ENCODE measurements around the gene ACSF3. TPM values are rescaled to one million over a fixed set of nuclear protein-coding genes. Genes with fewer than 3 reads are reported as not detected.
A peak's percentile ranks its signal among the peaks of the same experiment; 100 is the strongest.

Gene ACSF3
- total RNA-seq, 6 donors from 2014 or later: 30.2 to 97.4 (median 35.3) TPM

- H3K4me3 ChIP-seq: no peak overlapping the region
- peak in 1 of 2 donors; percentile 63 for DNase-seq
- H3K27me3 ChIP-seq: no peaks in the 10 kb centered on the region
- H3K27ac ChIP-seq: no peak overlapping the region
- H3K36me3 ChIP-seq: peaks cover 6 to 64% (median 56%) of the 10 kb centered on the region in 4 donors
- H3K4me1 ChIP-seq: no peaks in the 10 kb centered on the region
- ATAC-seq (ENCODE audit: low FRiP score in 2 of 2): no peak
- WGBS, 2 donors: 95 to 97% methylated on average over 19 to 20 of the region's 21 CpGs
- no peak for TF ChIP-seq POLR2A (IDR thresholded peaks at IDR 0.05)
- TF ChIP-seq EP300 (IDR thresholded peaks at IDR 0.05): no peak
- TF ChIP-seq CTCF (IDR thresholded peaks at IDR 0.05): no peak
- no peak for TF ChIP-seq POLR2AphosphoS5 (IDR thresholded peaks at IDR 0.05)
- no peaks in the 10 kb centered on the region for H3K9me3 ChIP-seq
Observed at GRCh38 chr16:89146211-89147005, 52.8 kb downstream of the ACSF3 start.

DNA sequence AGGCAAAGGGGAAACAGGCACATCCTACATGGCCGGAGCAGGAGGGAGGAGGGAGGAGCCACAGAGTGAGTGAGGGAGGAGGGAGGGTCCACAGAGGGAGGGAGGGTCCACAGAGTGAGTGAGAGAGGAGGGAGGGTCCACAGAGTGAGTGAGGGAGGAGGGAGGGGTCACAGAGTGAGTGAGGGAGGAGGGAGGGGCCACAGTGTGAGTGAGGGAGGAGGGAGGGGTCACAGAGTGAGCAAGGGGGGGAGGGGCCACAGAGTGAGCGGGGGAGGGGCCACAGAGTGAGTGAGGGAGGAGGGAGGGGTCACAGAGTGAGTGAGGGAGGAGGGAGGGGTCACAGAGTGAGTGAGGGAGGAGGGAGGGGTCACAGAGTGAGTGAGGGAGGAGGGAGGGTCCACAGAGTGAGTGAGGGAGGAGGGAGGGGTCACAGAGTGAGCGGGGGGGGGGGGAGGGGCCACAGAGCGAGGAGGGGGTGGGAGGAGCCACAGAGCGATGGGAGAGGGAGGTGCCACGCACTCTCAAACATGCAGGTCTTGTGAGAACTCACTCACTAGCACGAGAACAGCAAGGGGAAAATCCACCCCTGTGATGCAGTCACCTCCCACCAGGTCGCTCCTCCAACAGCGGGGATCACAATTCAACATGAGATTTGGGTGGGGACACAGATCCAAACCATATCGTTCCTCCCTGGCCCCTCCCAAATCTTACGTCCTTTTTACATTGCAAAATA lies 53.6 kb downstream of the ACSF3 start:
- no peak for DNase-seq
- TF ChIP-seq POLR2AphosphoS5 (IDR thresholded peaks at IDR 0.05): no peak
- Histone ChIP-seq H3K36me3 (peaks cover 6 to 58% (median 50%) of the 10 kb centered on the region in 4 donors), H3K27ac (no peak overlapping the region), H3K9me3 (no peaks in the 10 kb centered on the region), H3K27me3 (no peaks in the 10 kb centered on the region), H3K4me3 (no peak overlapping the region), H3K4me1 (no peaks in the 10 kb centered on the region)
- 79 to 86% methylated on average over 9 of the region's 11 CpGs for WGBS, 2 donors
- ATAC-seq (ENCODE audit: low FRiP score in 2 of 2): no peak

DNA sequence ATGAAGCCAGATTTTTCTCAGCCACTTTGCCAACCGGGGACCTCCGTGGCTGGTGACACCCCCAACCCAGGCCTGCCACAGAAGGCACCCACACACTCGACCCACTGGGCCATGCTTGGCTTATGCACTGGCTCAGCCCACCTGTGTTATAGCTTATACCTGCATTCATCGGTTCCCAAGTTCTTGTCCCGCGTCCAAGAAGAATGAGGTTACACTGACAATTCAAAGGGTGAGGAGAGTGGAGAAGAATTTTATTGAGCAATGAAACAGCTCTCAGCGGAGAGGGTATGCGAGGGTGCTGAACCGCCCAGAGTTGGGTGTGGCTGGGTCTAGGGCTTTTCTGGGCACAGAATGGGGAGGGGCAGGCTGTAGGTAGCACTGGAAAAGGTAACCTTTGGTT lies 55.7 kb downstream of the ACSF3 start:
- DNase-seq: no peak
- H3K4me3 ChIP-seq: no peak overlapping the region
- no peak for TF ChIP-seq POLR2A (IDR thresholded peaks at IDR 0.05)
- 99% methylated on average over 9 of the region's 9 CpGs for WGBS, 2 donors
- H3K27ac ChIP-seq: no peak overlapping the region
- H3K36me3 ChIP-seq: peaks cover 6 to 52% (median 38%) of the 10 kb centered on the region in 4 donors
- no peak for ATAC-seq (ENCODE audit: low FRiP score in 2 of 2)
- peaks cover 0 to 11% (median under 1%) of the 10 kb centered on the region in 4 donors for H3K4me1 ChIP-seq
- H3K9me3 ChIP-seq: no peaks in the 10 kb centered on the region
- H3K27me3 ChIP-seq: no peaks in the 10 kb centered on the region

GRCh38 chr16:89150090-89150835 lies 56.6 kb downstream of the ACSF3 start:
- 96 to 97% methylated on average over 13 to 18 of the region's 18 CpGs for WGBS, 2 donors
- TF ChIP-seq POLR2A (IDR thresholded peaks at IDR 0.05): no peak
- no peak for TF ChIP-seq EP300 (IDR thresholded peaks at IDR 0.05)
- no peak for TF ChIP-seq CTCF (IDR thresholded peaks at IDR 0.05)
- TF ChIP-seq POLR2AphosphoS5 (IDR thresholded peaks at IDR 0.05): no peak
- H3K36me3 ChIP-seq: peaks cover 6 to 51% (median 31%) of the 10 kb centered on the region in 4 donors

DNA sequence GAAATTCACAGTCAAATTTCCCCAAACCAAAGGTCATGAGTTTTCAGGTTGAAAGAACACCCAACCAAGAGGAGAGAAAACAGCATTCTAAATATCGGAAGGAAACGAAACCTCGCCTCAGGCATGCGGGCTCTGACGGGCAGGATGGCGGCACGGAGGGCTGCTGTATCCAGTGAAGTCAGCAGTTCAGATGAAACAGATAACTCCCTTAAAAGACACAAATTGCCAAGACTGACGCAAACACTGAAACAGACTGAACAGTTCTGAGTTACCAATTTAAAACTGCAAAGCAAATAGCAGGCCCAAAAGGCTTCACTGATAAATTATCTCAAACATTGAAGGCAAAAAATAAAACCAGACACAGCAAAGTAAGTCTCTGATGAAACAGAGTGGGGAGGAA lies 57.3 kb downstream of the ACSF3 start:
- Histone ChIP-seq H3K27ac (no peak overlapping the region), H3K9me3 (no peaks in the 10 kb centered on the region), H3K27me3 (no peaks in the 10 kb centered on the region), H3K36me3 (peaks cover 6 to 44% (median 24%) of the 10 kb centered on the region in 4 donors), H3K4me1 (peaks cover 12 to 27% (median 17%) of the 10 kb centered on the region in 4 donors), H3K4me3 (no peak overlapping the region)
- DNase-seq (no peak), ATAC-seq (ENCODE audit: low FRiP score in 2 of 2) (no peak)
- WGBS, 2 donors: 96 to 97% methylated on average over 8 of the region's 8 CpGs
- no peak for TF ChIP-seq POLR2A (IDR thresholded peaks at IDR 0.05)
- TF ChIP-seq CTCF (IDR thresholded peaks at IDR 0.05): no peak
- no peak for TF ChIP-seq POLR2AphosphoS5 (IDR thresholded peaks at IDR 0.05)
- TF ChIP-seq EP300 (IDR thresholded peaks at IDR 0.05): no peak

More at GRCh38 chr16:89150090-89150835, 56.6 kb downstream of the ACSF3 start:
- no peaks in the 10 kb centered on the region for H3K27me3 ChIP-seq
- ATAC-seq (ENCODE audit: low FRiP score in 2 of 2) (no peak), DNase-seq (no peak)
- H3K4me3 ChIP-seq: no peak overlapping the region
- H3K9me3 ChIP-seq: no peaks in the 10 kb centered on the region
- H3K4me1 ChIP-seq: peaks cover 6 to 20% (median 10%) of the 10 kb centered on the region in 4 donors
- H3K27ac ChIP-seq: no peak overlapping the region

All from upper lobe of left lung (tissue), 6 donors.